ENCODE measurements around the gene SLX4. TPM values are rescaled to one million over a fixed set of nuclear protein-coding genes. Genes with fewer than 3 reads are reported as not detected.
A peak's percentile ranks its signal among the peaks of the same experiment; 100 is the strongest.

Gene SLX4
- total RNA-seq (2021; ENCODE audit: unreplicated experiment), result 7.0 TPM
- polyA plus RNA-seq (2012), result 4.2 and 4.3 TPM in 2 replicates
- Bru-seq, nascent RNA, result percentile 53 among the genes with signal in this experiment
- percentile 61 among the genes with signal in this experiment for BruChase-seq, experiment 1, labeled RNA remaining after a 6-hour chase
- BruChase-seq, experiment 2, labeled RNA remaining after a 2-hour chase, result percentile 61 among the genes with signal in this experiment
- long read RNA-seq, partial matches to known transcripts, result 1 of 4 reads
- long read RNA-seq, other reads (novel, unspliced or antisense), result 3 of 4 reads

GRCh38 chr16:3611146-3611975 is at the start of gene SLX4:
Gene SLX4 (minus strand): TSS chr16:3611606. CDS start chr16:3608964, 2,642 bp downstream.
- Histone ChIP-seq H3K27me3 (ENCODE audit: insufficient read depth, low read length) (no peaks in the 10 kb centered on the region), H3K4me1 (ENCODE audit: control insufficient read depth in 1 of 2, insufficient read depth in 2 of 2, low read length in 2 of 2) (peaks cover 5 to 14% of the 10 kb centered on the region in 2 experiments; a peak in 3 of 4 replicates), H3K9me3 (ENCODE audit: control insufficient read depth in 1 of 2, insufficient read depth in 1 of 2, low read depth in 1 of 2, low read length in 2 of 2) (no peaks in the 10 kb centered on the region), H3K36me3 (ENCODE audit: control insufficient read depth in 1 of 2, insufficient read depth in 2 of 2, low read length in 2 of 2) (peaks cover 0 to 8% of the 10 kb centered on the region in 2 experiments; a peak in 2 of 4 replicates), H3K4me3 (replicated peaks in 1 of 2; ENCODE audit: low read depth in 1 of 2, low read length in 2 of 2) (peak within 1 kb of the TSS; percentile 97), H3K9ac (ENCODE audit: low read length) (peak within 1 kb of the TSS; percentile 78), H3K79me2 (ENCODE audit: insufficient read depth, low read length) (peaks cover 45% of the 10 kb centered on the region), H3K4me2 (ENCODE audit: low read length) (peak within 1 kb of the TSS; percentile 89), H2AFZ (ENCODE audit: low read depth, low read length, poor library complexity, severe bottlenecking) (no peak within 1 kb of the TSS), H4K20me1 (ENCODE audit: insufficient read depth) (no peaks in the 10 kb centered on the region), H3K9me2 (ENCODE audit: insufficient read depth) (no peaks in the 10 kb centered on the region), H3K27ac (ENCODE audit: low read depth, low read length) (peak within 1 kb of the TSS; percentile 84)
- TF ChIP-seq ZFX (IDR thresholded peaks at IDR 0.05), result peak; percentile 47
- TF ChIP-seq EZH2 (IDR thresholded peaks at IDR 0.05), result no peak
- TF ChIP-seq ZBTB33 (IDR thresholded peaks at IDR 0.05; ENCODE audit: extremely low read depth, insufficient replicate concordance, low read length), result no peak
- TF ChIP-seq SP1 (IDR thresholded peaks at IDR 0.05; ENCODE audit: low read depth), result no peak
- peak; percentile 50; the same call in 1 of the 2 replicates for TF ChIP-seq ELF1 (IDR thresholded peaks at IDR 0.05; ENCODE audit: borderline replicate concordance, low read depth)
- peak; percentile 81 for TF ChIP-seq POLR2AphosphoS5 (IDR thresholded peaks at IDR 0.05; ENCODE audit: low read depth, low read length)
- TF ChIP-seq SRF (IDR thresholded peaks at IDR 0.05; ENCODE audit: low read depth), result no peak
- TF ChIP-seq SIN3A (IDR thresholded peaks at IDR 0.05; ENCODE audit: low read depth), result peak; percentile 67
- peak; percentile 86 for TF ChIP-seq EGR1 (IDR thresholded peaks at IDR 0.05; ENCODE audit: low read depth)
- TF ChIP-seq TCF7L2 (IDR thresholded peaks at IDR 0.05; ENCODE audit: borderline replicate concordance, extremely low read depth, insufficient read depth, insufficient read length), result peak; percentile 89
- no peak for TF ChIP-seq CTCF (IDR thresholded peaks at IDR 0.05 in 2 of 3, conservative IDR thresholded peaks at IDR 0.05 in 1 of 3; ENCODE audit: borderline replicate concordance in 1 of 3, insufficient read depth in 1 of 3, low read depth in 2 of 3, low read length in 2 of 3)
- peak; percentile 64 for TF ChIP-seq POLR2A (IDR thresholded peaks at IDR 0.05; ENCODE audit: borderline replicate concordance, extremely low read depth, insufficient read depth, insufficient read length)
- peak; percentile 2 for TF ChIP-seq YY1 (IDR thresholded peaks at IDR 0.05; ENCODE audit: extremely low read depth, insufficient replicate concordance, low read depth, low read length)
- ChIA-PET CTCF (no interaction called here), POLR2A (no interaction called here), RAD21 (ENCODE audit: low non-redundant PET in 1 of 2, low total read pairs in 2 of 2, uncharacterized antibody in 2 of 2, unreplicated experiment in 2 of 2) (no interaction called here)
- ATAC-seq, result peak; percentile 92
- BruUV-seq (replicated peaks), result TSS peak; percentile 58
- peak; percentile 74 for DNase-seq (ENCODE audit: low read depth, low spot score)
- intact Hi-C loops (cut with micrococcal nuclease), result no loop called here
